K562 (cell line): Measurements from ENCODE around the gene SMYD1. TPM values are rescaled to one million over a fixed set of nuclear protein-coding genes. Genes with fewer than 3 reads are reported as not detected.

ENCODE experiments used
- C11orf30 ChIP-seq: fragments of 450-650 bp; IDR thresholded peaks from 2 replicates; pipeline ENCODE4 v1.6.1; 2016; ENCODE audit warnings: low read depth, mild to moderate bottlenecking
- MAZ ChIP-seq, 2 experiments: fragments of 450-650 bp in 1 of 2; sonication (generic) in 1 of 2; formaldehyde crosslinking; IDR thresholded peaks in 1 of 2; conservative IDR thresholded peaks in 1 of 2; 2 replicates each; pipeline versions ENCODE4 v1.4.0 to v1.5.0; 2020; ENCODE audit warnings: mild to moderate bottlenecking in 1 of 2, missing genetic modification reagents in 1 of 2
- MTF1 ChIP-seq: fragments of 250-450 bp; sonication (Bioruptor Pico); IDR thresholded peaks from 2 replicates; pipeline ENCODE4 v1.9.0; 2021; ENCODE audit warnings: moderate library complexity, mild to moderate bottlenecking, inconsistent platforms, borderline replicate concordance
- NFIC ChIP-seq: fragments of 450-650 bp; IDR thresholded peaks from 2 replicates; pipeline ENCODE4 v1.6.1; 2017; ENCODE audit warnings: mild to moderate bottlenecking, inconsistent platforms
- TCF3 ChIP-seq: sonication (generic); formaldehyde crosslinking; IDR thresholded peaks from 2 replicates; pipeline ENCODE4 v1.4.0; 2020; ENCODE audit warnings: mild to moderate bottlenecking, missing genetic modification reagents
- ZNF445 ChIP-seq: fragments of 250-450 bp; sonication (Bioruptor Pico); IDR thresholded peaks from 2 replicates; pipeline ENCODE4 v1.4.0; 2020; ENCODE audit warnings: low read depth, mild to moderate bottlenecking, moderate library complexity
- ZNF583 ChIP-seq: fragments of 250-450 bp; sonication (Bioruptor Pico); IDR thresholded peaks from 2 replicates; pipeline ENCODE4 v1.4.0; 2020
- polyA plus RNA-seq, 8 experiments: library from polyadenylated mRNA; depleted of rRNA in 4 of 8; stranded (reverse) in 5 of 8; unstranded in 3 of 8; fragments of >200 nt; fragmentation: Nextera tagmentation in 2 of 8; fragmentation: Illumina TruSeq in 1 of 8; extraction: Ambion mirVana in 2 of 8; extraction: Trizol in 1 of 8; gene quantifications; 2 replicates each; pipeline versions ENCODE4 v1.2.1 to v1.2.3, GENCODE V29; 2011 to 2014; ENCODE audit warnings: inconsistent platforms in 1 of 8, missing spikeins in 1 of 8
- total RNA-seq, 7 experiments: library from RNA; depleted of rRNA in 6 of 7; stranded (reverse); fragments of >200 nt in 6 of 7; fragmentation: Illumina TruSeq in 2 of 7; extraction: Trizol in 2 of 7; gene quantifications; 2 replicates each; pipeline versions ENCODE4 v1.2.1 to v1.2.3, GENCODE V29; 2011 to 2021; ENCODE audit warnings: low replicate concordance in 1 of 7
- TF ChIP-seq, protein P1 (sequence below): fragments of 450-650 bp; IDR thresholded peaks from 2 replicates; pipeline ENCODE4 v1.6.1; 2016; ENCODE audit warnings: antibody characterized with exemption
- TF ChIP-seq, protein P2 (sequence below): fragments of 200-800 bp; sonication (Bioruptor generic); IDR thresholded peaks from 2 replicates; pipeline ENCODE4 v1.6.1; 2017; ENCODE audit warnings: missing genetic modification characterization, missing compliant biosample characterization
- TF ChIP-seq, protein P3 (sequence below): fragments of 250-450 bp; sonication (Bioruptor Pico); IDR thresholded peaks from 2 replicates; pipeline ENCODE4 v1.9.0; 2021; ENCODE audit warnings: mild to moderate bottlenecking
- TF ChIP-seq, protein P4 (sequence below): fragments of 250-450 bp; sonication (Bioruptor Pico); IDR thresholded peaks from 2 replicates; pipeline ENCODE4 v1.9.0; 2021; ENCODE audit warnings: mild to moderate bottlenecking, inconsistent platforms
- TF ChIP-seq, protein P5 (sequence below): fragments of 450-650 bp; formaldehyde crosslinking; IDR thresholded peaks from 2 replicates; pipeline ENCODE4 v1.4.0; 2020; ENCODE audit warnings: mild to moderate bottlenecking
- TF ChIP-seq, protein P6 (sequence below): fragments of 200-800 bp; sonication (Bioruptor generic); IDR thresholded peaks from 2 replicates; pipeline ENCODE4 v1.6.1; 2017; ENCODE audit warnings: missing genetic modification characterization, missing compliant biosample characterization
- TF ChIP-seq, protein P7 (sequence below): fragments of 250-450 bp; sonication (Bioruptor Pico); IDR thresholded peaks from 2 replicates; pipeline ENCODE4 v1.5.0; 2020; ENCODE audit warnings: mild to moderate bottlenecking, borderline replicate concordance

Gene SMYD1
- total and polyA plus RNA-seq, 9 of the 15 experiments (the other 6 are each of a cell fraction or from before 2014, with no cell fraction given), result not detected

DNA sequence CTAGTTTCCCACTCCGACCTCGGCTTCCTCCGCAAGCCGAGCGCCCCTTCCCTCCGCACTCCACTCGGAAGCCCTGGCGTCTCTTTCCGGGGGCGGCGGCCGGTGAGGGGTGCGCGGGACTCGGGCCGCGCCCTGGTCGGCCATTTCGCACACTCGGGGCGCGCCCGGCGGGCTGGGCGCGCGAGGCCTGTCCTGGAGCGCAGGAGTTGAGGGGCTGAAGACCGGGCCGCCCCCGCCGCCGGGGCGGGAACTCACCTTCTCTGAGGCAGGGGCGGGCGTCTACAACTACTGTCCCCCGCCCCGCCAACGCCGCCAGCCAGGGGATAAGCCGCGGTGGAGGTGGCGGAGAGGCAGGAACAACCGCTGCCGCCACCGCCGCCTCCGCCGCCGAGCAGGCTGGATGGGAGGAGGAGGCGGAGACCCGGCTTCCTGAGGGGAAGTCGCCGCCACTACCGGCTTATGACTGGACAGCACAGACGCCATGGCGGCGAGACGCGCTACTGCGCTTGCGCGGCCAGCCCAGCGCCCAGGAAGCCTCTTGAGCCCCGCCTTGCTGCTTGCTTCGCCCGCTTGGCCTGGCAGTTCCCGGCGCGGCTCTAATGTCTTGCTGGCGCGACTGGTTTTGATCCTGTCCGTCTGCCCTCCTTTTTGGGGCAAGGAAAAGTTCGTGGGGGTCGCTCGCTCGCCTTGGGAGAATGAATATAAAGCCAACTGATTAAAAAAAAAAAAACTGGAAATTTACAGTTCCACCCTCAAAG is 12.1 kb upstream of the SMYD1 start, which contains the start of gene KRCC1 (continued):
- TF ChIP-seq, protein P1, sequence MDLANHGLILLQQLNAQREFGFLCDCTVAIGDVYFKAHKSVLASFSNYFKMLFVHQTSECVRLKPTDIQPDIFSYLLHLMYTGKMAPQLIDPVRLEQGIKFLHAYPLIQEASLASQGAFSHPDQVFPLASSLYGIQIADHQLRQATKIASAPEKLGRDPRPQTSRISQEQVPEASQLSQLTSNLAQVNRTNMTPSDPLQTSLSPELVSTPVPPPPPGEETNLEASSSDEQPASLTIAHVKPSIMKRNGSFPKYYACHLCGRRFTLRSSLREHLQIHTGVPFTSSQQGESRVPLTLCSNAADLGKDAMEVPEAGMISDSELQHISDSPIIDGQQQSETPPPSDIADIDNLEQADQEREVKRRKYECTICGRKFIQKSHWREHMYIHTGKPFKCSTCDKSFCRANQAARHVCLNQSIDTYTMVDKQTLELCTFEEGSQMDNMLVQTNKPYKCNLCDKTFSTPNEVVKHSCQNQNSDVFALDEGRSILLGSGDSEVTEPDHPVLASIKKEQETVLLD, result peak; percentile 87
- TF ChIP-seq MAZ (CRISPR knock-in tag; conservative IDR thresholded peaks at IDR 0.05 in 1 of 2, IDR thresholded peaks at IDR 0.05 in 1 of 2) (peak; percentile 51 to 89; a peak in 2 of 4 replicates), ZNF445 (CRISPR knock-in tag) (no peak), TCF3 (CRISPR knock-in tag) (no peak), NFIC (no peak), MTF1 (CRISPR knock-in tag) (no peak), C11orf30 (no peak), ZNF583 (CRISPR knock-in tag) (0 out of 2 replicates have a peak, but pooled peaks have one; percentile 72)
- TF ChIP-seq, protein P2, sequence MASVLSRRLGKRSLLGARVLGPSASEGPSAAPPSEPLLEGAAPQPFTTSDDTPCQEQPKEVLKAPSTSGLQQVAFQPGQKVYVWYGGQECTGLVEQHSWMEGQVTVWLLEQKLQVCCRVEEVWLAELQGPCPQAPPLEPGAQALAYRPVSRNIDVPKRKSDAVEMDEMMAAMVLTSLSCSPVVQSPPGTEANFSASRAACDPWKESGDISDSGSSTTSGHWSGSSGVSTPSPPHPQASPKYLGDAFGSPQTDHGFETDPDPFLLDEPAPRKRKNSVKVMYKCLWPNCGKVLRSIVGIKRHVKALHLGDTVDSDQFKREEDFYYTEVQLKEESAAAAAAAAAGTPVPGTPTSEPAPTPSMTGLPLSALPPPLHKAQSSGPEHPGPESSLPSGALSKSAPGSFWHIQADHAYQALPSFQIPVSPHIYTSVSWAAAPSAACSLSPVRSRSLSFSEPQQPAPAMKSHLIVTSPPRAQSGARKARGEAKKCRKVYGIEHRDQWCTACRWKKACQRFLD, result peak; percentile 67; the same call in 1 of the 2 replicates
- TF ChIP-seq, protein P3, sequence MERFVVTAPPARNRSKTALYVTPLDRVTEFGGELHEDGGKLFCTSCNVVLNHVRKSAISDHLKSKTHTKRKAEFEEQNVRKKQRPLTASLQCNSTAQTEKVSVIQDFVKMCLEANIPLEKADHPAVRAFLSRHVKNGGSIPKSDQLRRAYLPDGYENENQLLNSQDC (CRISPR knock-in tag), result peak; percentile 35; the same call in 1 of the 2 replicates
- TF ChIP-seq, protein P4, sequence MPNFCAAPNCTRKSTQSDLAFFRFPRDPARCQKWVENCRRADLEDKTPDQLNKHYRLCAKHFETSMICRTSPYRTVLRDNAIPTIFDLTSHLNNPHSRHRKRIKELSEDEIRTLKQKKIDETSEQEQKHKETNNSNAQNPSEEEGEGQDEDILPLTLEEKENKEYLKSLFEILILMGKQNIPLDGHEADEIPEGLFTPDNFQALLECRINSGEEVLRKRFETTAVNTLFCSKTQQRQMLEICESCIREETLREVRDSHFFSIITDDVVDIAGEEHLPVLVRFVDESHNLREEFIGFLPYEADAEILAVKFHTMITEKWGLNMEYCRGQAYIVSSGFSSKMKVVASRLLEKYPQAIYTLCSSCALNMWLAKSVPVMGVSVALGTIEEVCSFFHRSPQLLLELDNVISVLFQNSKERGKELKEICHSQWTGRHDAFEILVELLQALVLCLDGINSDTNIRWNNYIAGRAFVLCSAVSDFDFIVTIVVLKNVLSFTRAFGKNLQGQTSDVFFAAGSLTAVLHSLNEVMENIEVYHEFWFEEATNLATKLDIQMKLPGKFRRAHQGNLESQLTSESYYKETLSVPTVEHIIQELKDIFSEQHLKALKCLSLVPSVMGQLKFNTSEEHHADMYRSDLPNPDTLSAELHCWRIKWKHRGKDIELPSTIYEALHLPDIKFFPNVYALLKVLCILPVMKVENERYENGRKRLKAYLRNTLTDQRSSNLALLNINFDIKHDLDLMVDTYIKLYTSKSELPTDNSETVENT (CRISPR knock-in tag), result peak; percentile 91
- TF ChIP-seq, protein P5, sequence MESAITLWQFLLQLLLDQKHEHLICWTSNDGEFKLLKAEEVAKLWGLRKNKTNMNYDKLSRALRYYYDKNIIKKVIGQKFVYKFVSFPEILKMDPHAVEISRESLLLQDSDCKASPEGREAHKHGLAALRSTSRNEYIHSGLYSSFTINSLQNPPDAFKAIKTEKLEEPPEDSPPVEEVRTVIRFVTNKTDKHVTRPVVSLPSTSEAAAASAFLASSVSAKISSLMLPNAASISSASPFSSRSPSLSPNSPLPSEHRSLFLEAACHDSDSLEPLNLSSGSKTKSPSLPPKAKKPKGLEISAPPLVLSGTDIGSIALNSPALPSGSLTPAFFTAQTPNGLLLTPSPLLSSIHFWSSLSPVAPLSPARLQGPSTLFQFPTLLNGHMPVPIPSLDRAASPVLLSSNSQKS (CRISPR knock-in tag), result no peak
- TF ChIP-seq, protein P6, sequence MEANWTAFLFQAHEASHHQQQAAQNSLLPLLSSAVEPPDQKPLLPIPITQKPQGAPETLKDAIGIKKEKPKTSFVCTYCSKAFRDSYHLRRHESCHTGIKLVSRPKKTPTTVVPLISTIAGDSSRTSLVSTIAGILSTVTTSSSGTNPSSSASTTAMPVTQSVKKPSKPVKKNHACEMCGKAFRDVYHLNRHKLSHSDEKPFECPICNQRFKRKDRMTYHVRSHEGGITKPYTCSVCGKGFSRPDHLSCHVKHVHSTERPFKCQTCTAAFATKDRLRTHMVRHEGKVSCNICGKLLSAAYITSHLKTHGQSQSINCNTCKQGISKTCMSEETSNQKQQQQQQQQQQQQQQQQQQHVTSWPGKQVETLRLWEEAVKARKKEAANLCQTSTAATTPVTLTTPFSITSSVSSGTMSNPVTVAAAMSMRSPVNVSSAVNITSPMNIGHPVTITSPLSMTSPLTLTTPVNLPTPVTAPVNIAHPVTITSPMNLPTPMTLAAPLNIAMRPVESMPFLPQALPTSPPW (CRISPR knock-in tag), result peak; percentile 87
- TF ChIP-seq, protein P7, sequence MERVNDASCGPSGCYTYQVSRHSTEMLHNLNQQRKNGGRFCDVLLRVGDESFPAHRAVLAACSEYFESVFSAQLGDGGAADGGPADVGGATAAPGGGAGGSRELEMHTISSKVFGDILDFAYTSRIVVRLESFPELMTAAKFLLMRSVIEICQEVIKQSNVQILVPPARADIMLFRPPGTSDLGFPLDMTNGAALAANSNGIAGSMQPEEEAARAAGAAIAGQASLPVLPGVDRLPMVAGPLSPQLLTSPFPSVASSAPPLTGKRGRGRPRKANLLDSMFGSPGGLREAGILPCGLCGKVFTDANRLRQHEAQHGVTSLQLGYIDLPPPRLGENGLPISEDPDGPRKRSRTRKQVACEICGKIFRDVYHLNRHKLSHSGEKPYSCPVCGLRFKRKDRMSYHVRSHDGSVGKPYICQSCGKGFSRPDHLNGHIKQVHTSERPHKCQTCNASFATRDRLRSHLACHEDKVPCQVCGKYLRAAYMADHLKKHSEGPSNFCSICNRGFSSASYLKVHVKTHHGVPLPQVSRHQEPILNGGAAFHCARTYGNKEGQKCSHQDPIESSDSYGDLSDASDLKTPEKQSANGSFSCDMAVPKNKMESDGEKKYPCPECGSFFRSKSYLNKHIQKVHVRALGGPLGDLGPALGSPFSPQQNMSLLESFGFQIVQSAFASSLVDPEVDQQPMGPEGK (CRISPR knock-in tag), result no peak
